ENCODE results near the gene LAMA2.

Gene LAMA2

DNA sequence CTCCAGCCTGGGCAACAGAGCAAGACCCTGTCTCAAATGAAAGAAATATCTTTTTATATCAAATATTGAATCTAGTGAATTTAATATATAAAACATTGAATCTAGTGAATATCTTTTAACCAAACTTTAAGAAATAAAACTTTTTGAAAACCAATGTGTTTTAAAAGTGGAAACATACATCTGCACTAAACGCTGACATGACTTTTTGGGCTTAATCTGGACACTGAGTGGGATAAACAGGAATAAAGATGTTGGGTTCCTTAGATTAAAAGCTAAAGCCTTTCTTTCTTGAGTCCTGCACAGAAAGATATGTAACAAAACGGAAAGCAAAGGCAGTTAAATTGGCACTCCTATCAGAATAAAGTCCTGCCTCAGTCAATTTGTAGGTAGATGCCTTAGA, 636.8 kb downstream of the LAMA2 start:
- Mint-ChIP-seq H3K9me3 (no peaks in the 10 kb centered on the region), H3K4me1 (no peaks in the 10 kb centered on the region), H3K27ac (no peak overlapping the region), H3K36me3 (no peaks in the 10 kb centered on the region), H3K4me3 (no peak overlapping the region)
- no peak for DNase-seq (ENCODE audit: low spot score in 2 of 2)
- no peak for ATAC-seq

DNA sequence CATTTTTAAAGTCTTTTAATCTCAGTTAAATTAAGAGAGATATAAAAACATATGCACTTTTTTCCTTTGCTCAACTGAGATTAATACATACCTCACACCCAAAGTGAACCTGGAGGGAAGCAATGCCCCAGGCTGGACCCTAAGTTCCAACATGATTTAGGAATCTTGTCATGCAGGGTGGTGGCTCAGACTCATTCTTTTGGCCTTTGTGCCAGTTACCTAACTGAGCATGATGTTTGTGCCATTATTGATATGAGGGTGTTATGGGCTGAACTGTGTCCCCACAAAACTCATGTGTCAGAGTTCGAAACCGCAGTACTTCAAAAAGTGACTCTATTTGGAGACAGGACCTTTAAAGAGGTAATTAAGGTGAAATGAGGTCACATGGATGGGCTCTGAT, 639.0 kb downstream of the LAMA2 start:
- Mint-ChIP-seq H3K27ac (no peak overlapping the region), H3K4me1 (no peaks in the 10 kb centered on the region), H3K36me3 (no peaks in the 10 kb centered on the region), H3K9me3 (no peaks in the 10 kb centered on the region), H3K4me3 (no peak overlapping the region)
- DNase-seq (ENCODE audit: low spot score in 2 of 2) (no peak), ATAC-seq (peak; percentile 32)

DNA sequence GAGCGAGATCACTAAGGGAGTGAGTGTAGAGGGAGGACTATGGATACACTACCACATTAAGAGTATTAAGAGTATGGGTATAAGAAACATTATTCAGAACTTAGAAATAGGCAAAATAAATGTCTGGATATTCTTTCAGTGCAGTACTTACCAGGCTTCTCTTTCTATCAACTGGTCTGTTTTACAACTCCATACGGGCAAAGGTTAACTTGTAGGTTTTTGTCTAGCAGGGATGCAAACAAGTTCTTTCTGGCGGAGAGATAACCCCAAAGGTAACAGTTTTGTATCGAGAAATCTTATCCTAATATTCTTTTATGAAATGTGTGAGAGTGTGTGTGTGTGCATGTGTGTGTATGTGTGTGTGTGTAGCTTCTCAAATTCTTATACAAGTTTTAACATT, 640.9 kb downstream of the LAMA2 start:
- H3K36me3 Mint-ChIP-seq: no peaks in the 10 kb centered on the region

DNA sequence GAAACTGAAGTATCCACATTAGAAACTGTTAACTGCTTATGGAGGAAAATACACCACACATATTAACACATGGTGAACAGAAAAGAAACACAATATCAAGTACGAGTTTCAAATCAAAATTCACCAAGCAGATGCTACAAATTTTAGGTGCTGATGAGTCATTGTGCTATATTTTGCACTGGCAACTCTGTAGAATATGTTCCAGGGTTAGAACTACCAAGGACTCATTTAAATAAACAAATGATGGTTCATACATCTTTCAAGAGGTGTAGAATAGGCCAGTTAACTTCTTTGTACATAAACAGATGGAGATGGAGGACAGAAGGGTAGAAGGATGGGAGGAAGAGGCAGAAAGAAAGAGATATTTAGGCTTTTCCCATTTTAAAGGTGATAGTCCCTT, 642.1 kb downstream of the LAMA2 start:
- Mint-ChIP-seq H3K4me1 (no peaks in the 10 kb centered on the region), H3K4me3 (no peak overlapping the region), H3K27ac (no peak overlapping the region), H3K36me3 (no peaks in the 10 kb centered on the region), H3K9me3 (no peaks in the 10 kb centered on the region)
- no peak for DNase-seq (ENCODE audit: low spot score in 2 of 2)
- ATAC-seq: no peak

More for the DNA sequence above, 640.9 kb downstream of the LAMA2 start:
- ATAC-seq (no peak), DNase-seq (ENCODE audit: low spot score in 2 of 2) (no peak)
- Mint-ChIP-seq H3K4me1 (no peaks in the 10 kb centered on the region), H3K9me3 (no peaks in the 10 kb centered on the region), H3K27ac (no peak overlapping the region), H3K4me3 (no peak overlapping the region)

DNA sequence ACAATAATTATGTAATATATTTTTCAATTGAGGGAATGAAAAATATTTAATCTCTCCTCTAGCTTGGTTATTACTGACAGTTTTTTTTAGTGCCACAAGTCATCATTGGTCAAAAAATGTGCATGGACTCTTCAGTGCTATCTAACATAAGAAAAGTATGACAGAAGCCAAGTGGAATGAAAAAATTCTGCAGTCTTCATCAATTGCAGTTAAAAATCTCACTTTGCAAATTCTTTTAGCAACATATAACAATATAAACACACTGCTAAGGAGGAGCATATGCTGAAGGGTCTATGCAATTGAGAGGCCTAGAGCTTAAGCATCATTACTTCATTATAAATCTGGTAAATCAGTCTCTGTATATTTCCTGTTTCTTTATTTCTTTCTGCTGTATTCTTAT, 652.0 kb downstream of the LAMA2 start:
- DNase-seq (ENCODE audit: low spot score in 2 of 2) (no peak), ATAC-seq (no peak)
- no peaks in the 10 kb centered on the region for H3K4me1 Mint-ChIP-seq
- no peaks in the 10 kb centered on the region for H3K9me3 Mint-ChIP-seq
- H3K36me3 Mint-ChIP-seq: no peaks in the 10 kb centered on the region
- H3K4me3 Mint-ChIP-seq: no peak overlapping the region
- H3K27ac Mint-ChIP-seq: no peak overlapping the region

DNA sequence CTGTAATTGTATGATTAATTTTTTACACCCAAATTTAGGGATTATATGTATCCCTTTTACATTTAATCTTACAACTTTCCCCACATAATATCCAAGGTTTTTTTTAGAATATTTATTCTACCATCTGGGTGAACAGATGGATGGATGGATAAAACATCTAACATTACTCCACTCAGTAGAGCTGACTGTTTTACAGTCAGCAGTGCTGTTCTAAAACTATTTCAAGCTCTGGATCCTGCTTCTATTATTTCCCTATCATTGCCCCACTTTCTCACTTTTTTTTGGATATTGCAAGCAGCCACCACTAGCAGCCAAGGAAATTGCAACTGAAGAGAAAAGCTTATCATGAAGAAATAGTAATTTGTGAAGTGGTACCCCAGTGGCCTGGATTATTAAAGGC, 653.3 kb downstream of the LAMA2 start:
- Mint-ChIP-seq H3K36me3 (no peaks in the 10 kb centered on the region), H3K4me1 (no peaks in the 10 kb centered on the region), H3K9me3 (no peaks in the 10 kb centered on the region), H3K27ac (no peak overlapping the region), H3K4me3 (no peak overlapping the region)
- no peak for DNase-seq (ENCODE audit: low spot score in 2 of 2)
- no peak for ATAC-seq

DNA sequence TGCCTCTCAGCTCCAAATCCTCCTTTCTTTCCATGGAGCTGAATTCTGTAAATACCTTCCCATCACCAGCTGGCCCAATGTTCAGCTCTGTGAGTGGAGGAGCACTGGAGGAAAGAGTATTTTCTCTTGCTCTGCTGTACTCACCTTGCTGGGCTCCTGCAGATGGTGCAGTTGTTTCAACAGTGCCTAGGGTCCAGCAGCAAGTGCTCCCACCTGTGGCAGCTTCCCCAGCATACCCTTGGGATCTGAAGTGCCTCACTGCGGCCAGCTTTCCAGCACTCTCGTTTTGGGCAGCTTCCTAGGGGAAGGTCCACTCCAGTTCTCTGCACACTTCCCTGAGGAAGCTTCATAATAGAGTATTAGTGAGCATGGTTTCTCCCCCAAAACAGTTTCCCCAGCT, 656.1 kb downstream of the LAMA2 start:
- H3K4me1 Mint-ChIP-seq: no peaks in the 10 kb centered on the region
- no peak overlapping the region for H3K4me3 Mint-ChIP-seq
- no peak for ATAC-seq
- H3K9me3 Mint-ChIP-seq: no peaks in the 10 kb centered on the region
- H3K27ac Mint-ChIP-seq: no peak overlapping the region
- no peaks in the 10 kb centered on the region for H3K36me3 Mint-ChIP-seq
- no peak for DNase-seq (ENCODE audit: low spot score in 2 of 2)

DNA sequence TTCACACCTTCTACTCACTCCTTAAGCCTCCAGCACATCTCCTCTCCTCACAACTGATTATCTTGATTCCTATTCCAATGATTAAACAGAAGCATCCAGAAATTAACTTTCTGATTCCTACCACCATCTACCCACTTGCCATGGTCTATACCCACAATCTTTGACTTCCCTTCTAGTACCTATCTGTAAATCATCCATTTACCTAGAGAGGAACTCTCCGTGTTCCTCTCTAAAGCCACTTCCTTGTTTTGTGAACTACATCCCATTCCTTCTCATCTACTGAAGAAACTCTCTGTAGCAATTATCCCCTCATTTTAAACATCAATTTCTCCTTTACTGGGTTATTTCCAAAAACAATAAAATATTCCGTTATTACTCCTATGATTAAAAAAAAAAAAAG, 659.8 kb downstream of the LAMA2 start:
- no peak overlapping the region for H3K27ac Mint-ChIP-seq
- ATAC-seq: no peak
- no peak for DNase-seq (ENCODE audit: low spot score in 2 of 2)
- no peaks in the 10 kb centered on the region for H3K36me3 Mint-ChIP-seq
- no peak overlapping the region for H3K4me3 Mint-ChIP-seq
- no peaks in the 10 kb centered on the region for H3K9me3 Mint-ChIP-seq
- H3K4me1 Mint-ChIP-seq: no peaks in the 10 kb centered on the region

DNA sequence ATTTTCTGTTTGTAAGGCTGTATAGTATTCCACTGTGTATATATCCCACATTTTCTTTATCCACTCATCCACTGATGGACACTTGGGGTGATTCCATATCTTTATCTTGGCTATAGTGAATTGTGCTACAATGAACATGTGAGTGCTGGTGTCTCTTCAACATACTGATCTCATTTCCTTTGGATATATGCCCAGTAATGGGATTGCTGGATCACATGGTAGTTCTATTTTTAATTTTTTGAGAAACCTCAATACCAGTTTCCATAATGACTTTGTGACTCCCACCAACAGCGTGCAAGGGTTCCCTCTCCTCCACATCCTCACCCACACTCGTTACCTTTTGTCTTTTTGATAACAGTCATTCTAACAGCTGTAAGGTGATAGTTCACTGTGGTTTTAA, 661.0 kb downstream of the LAMA2 start:
- H3K4me1 Mint-ChIP-seq: no peaks in the 10 kb centered on the region
- H3K27ac Mint-ChIP-seq: no peak overlapping the region
- ATAC-seq: no peak
- no peak for DNase-seq (ENCODE audit: low spot score in 2 of 2)
- H3K36me3 Mint-ChIP-seq: no peaks in the 10 kb centered on the region
- H3K9me3 Mint-ChIP-seq: no peaks in the 10 kb centered on the region
- H3K4me3 Mint-ChIP-seq: no peak overlapping the region

DNA sequence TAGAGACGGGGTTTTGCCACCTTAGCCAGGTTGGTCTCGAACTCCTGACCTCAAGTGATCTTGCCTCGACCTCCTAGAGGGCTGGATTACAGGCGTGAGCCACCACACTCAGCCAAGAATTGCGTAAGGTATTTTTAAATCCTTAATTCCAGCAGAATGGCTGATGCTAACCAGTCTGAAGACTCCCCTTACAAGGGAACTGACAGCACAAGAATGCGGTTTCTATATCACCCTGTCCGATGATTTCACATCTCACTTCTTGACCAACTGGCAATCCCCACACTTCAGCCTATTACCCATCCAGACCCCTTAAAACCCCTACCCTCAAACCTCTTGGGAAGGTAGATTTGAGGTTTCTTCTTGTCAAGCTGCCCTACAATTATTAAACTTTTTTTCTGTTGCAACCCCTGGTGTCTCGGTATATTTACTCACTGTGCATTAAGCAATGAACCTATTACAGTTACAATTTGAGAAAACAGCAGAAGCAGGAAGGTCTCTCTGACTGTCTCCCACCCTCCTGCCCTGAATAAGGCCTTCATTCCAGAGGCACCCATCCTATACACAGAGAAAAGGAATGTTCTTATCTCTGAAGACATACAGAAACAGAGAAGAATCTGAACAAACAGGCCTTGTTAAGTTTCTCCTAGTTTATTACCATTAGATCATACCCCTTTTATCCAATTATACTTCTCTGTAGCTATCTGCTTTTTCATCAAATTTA, 662.1 kb downstream of the LAMA2 start:
- Mint-ChIP-seq H3K9me3 (no peaks in the 10 kb centered on the region), H3K36me3 (no peaks in the 10 kb centered on the region), H3K4me1 (no peaks in the 10 kb centered on the region), H3K27ac (no peak overlapping the region), H3K4me3 (no peak overlapping the region)
- no peak for ATAC-seq
- no peak for DNase-seq (ENCODE audit: low spot score in 2 of 2)

DNA sequence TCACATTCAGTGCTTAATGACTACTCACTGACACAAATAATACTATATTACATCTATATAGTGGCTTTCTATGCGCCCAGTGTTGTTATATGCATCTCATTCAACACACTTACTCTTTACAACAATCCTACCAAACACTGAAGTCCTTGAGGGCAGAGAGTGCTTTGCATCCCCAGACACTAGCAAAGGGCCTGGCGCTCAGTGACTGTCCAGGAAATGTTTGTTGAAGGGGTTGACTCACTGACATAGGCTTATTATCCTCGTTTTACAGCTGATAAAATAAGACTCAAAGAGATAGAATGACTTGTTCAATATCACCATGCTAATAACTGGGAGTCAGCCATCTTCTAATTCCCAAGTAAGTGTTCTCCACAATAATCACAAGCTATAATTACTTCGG, 663.8 kb downstream of the LAMA2 start:
- ATAC-seq: no peak
- no peak for DNase-seq (ENCODE audit: low spot score in 2 of 2)
- no peaks in the 10 kb centered on the region for H3K4me1 Mint-ChIP-seq
- no peak overlapping the region for H3K4me3 Mint-ChIP-seq
- H3K9me3 Mint-ChIP-seq: no peaks in the 10 kb centered on the region
- no peak overlapping the region for H3K27ac Mint-ChIP-seq
- no peaks in the 10 kb centered on the region for H3K36me3 Mint-ChIP-seq

DNA sequence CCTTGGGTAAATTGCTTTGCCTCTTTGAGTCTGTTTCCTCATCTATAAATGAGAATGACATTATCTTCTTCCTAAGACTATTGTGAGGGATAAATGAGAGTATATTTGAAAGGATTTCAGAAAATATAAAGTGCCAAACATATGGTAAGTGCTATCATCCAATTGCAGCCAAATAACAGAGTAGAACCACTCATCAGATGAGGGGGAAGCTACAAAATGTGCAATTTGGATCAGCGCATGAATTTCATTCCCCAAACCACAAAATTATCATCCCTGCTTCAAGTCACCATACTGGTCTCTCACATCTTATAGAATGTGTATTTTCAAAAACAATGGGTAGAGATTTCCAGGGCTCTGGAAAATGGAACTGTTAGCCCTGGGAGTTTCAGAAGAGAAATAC, 668.5 kb downstream of the LAMA2 start:
- Mint-ChIP-seq H3K36me3 (no peaks in the 10 kb centered on the region), H3K27ac (no peak overlapping the region)

DNA sequence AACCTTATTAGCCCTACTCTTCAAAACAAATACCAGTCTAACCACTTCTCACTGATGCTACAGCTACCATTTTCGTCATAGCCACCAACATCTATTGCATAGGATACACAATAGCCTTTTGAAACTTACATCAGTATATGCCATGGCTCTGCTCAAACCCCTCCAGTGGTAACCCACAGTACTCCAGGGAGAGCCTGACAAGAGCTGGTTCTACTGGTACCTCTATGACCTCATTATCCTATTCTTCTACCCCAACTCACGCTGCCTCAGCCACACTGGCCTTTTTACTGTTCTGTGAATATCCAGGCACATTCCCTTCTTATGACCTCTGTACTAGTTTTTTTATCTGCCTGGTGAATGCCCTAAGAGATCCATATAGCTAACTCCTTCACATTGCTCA, 669.5 kb downstream of the LAMA2 start:
- Mint-ChIP-seq H3K4me1 (no peaks in the 10 kb centered on the region), H3K27ac (no peak overlapping the region), H3K36me3 (no peaks in the 10 kb centered on the region), H3K4me3 (no peak overlapping the region), H3K9me3 (no peaks in the 10 kb centered on the region)
- DNase-seq (ENCODE audit: low spot score in 2 of 2): no peak
- ATAC-seq: no peak

More for the DNA sequence above, 668.5 kb downstream of the LAMA2 start:
- no peaks in the 10 kb centered on the region for H3K4me1 Mint-ChIP-seq
- DNase-seq (ENCODE audit: low spot score in 2 of 2) (no peak), ATAC-seq (no peak)
- no peak overlapping the region for H3K4me3 Mint-ChIP-seq
- H3K9me3 Mint-ChIP-seq: no peaks in the 10 kb centered on the region

DNA sequence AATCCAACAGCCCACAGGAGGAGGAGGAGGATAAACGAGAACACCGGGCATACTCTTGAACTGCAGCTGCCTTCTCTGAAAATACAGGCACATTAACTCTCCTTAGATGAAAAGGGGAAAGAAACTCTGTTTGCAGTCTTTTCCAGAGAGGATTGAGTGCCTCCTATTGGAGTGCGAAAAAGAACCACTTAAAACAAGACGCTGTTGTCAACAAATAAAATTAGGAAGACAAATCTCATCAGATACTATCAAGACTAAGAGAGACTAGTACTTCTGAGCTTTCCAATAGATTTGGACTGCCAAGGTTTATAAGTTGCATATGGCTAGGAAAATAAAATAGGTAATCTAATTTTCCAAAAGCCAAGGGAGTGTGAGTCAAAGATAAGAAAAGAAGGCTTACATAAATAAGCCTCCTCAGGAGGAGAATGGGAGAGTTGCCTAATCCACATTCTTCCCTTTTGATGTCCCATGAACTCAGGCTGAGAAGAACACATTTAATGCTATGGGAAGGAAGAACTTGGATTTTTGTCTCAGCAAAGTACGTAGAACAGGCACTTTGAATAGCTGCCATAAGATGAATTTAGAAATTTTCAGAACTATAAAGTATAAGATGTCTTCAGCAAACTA, 672.4 kb downstream of the LAMA2 start:
- no peak for DNase-seq (ENCODE audit: low spot score in 2 of 2)

DNA sequence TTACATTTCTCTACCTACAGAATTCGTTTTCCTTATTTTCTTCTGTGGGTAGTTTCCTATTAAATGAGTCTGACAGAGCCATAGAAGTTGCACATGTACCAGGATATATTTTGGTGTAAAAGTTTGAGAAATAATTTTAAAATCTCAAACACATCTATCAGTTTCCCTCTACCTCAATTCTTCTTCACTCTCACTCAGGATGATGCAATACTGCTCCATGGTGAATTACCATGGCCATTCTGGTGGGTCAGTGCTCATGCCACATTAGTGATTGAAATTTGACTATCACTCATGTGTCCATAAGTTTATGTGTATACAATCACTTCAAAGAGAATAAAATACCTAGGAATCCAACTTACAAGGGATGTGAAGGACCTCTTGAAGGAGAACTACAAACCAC, 675.3 kb downstream of the LAMA2 start:
- H3K4me3 Mint-ChIP-seq: no peak overlapping the region
- H3K36me3 Mint-ChIP-seq: no peaks in the 10 kb centered on the region
- ATAC-seq (no peak), DNase-seq (ENCODE audit: low spot score in 2 of 2) (no peak)
- no peaks in the 10 kb centered on the region for H3K4me1 Mint-ChIP-seq
- H3K9me3 Mint-ChIP-seq: no peaks in the 10 kb centered on the region
- no peak overlapping the region for H3K27ac Mint-ChIP-seq

More for the DNA sequence above, 672.4 kb downstream of the LAMA2 start:
- Mint-ChIP-seq H3K27ac (no peak overlapping the region), H3K4me1 (no peaks in the 10 kb centered on the region), H3K4me3 (no peak overlapping the region), H3K36me3 (no peaks in the 10 kb centered on the region), H3K9me3 (no peaks in the 10 kb centered on the region)
- ATAC-seq: no peak

DNA sequence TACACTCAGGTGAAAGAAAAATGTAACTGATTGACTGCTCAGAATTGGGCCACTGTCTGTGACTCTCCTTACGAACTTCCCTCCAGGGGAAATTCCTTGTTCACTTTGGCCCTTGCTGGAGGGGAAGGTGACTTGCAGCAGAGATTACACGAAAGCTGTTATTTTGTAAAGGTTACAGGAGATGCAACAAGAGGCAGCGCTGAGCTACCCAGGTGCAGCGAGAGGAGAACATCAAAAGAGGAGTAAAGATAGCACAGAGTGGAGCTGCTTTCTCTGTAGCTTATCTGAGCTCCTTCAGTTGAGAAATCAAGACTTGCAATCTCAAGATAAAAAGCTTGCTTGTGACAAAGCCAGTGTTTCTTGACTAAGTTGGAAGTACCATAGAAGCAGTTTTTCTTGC, 682.4 kb downstream of the LAMA2 start:
- no peak for ATAC-seq

More for the DNA sequence above, 682.4 kb downstream of the LAMA2 start:
- Mint-ChIP-seq H3K27ac (no peak overlapping the region), H3K4me1 (no peaks in the 10 kb centered on the region), H3K36me3 (no peaks in the 10 kb centered on the region), H3K4me3 (no peak overlapping the region), H3K9me3 (no peaks in the 10 kb centered on the region)
- DNase-seq (ENCODE audit: low spot score in 2 of 2): no peak

Measured in stimulated activated effector memory CD8-positive, alpha-beta T cell treated with anti-CD3 and anti-CD28 coated beads, Interleukin-12 subunit alpha, Interleukin-12 subunit beta, amount 100 ng/mL, for 72 hours (primary cell).